Right cardiac atrium (tissue), 5 donors: ENCODE results near the gene ATP1A1. TPM values are rescaled to one million over a fixed set of nuclear protein-coding genes. Genes with fewer than 3 reads are reported as not detected.
A peak's percentile ranks its signal among the peaks of the same experiment; 100 is the strongest.

Experiments used
- ATAC-seq, 2 donors: fragments of 200-7000 bp; cut with Tn5 transposase; one replicate each; pipeline versions ENCODE4 v1.8.0 to v1.9.1; 2020; ENCODE audit warnings: moderate library complexity in 2 of 2, mild to moderate bottlenecking in 1 of 2
- DNase-seq, 3 donors: peaks; one replicate each; pipeline ENCODE4 v3.0.0-alpha.2; 2020
- H3K27ac ChIP-seq: one replicate; pipeline ENCODE4 v1.5.1; 2013; ENCODE audit warnings: mild to moderate bottlenecking, low read length, control low read depth, moderate library complexity
- H3K27me3 ChIP-seq: one replicate; pipeline ENCODE4 v1.6.1; 2013; ENCODE audit not compliant: control insufficient read depth, insufficient read depth
- H3K4me1 ChIP-seq: one replicate; pipeline ENCODE4 v1.6.1; 2013; ENCODE audit warnings: low read length; ENCODE audit not compliant: control insufficient read depth, insufficient read depth
- H3K4me3 ChIP-seq: one replicate; pipeline ENCODE4 v1.5.1; 2013; ENCODE audit warnings: low read length, control low read depth
- H3K9me3 ChIP-seq: one replicate; pipeline ENCODE4 v1.6.1; 2013; ENCODE audit warnings: low read length; ENCODE audit not compliant: control insufficient read depth
- WGBS: extraction: QIAGEN DNeasy Blood & Tissue Kit; methylation state at CpG from one replicate; pipeline ENCODE4 v1.1.7; 2013; 5-methylcytosine and 5-hydroxymethylcytosine counted together
- intact Hi-C, 4 donors: fragments of 100-400 bp; cut with DNase I; formaldehyde crosslinking; loops; one replicate each; pipeline versions ENCODE4 v1.11.0 to v1.14.0; 2022 to 2023
- polyA plus RNA-seq: library from polyadenylated mRNA; stranded (reverse); fragments of 200-250 nt; gene quantifications from one replicate; pipeline ENCODE4 v1.2.3, GENCODE V29; 2013
- total RNA-seq, 4 donors: library from RNA; stranded (reverse); fragmentation: NEBNext Ultra II Directional; extraction: Animal tissue kit (Norgen Biotek cat#: 25700); gene quantifications; one replicate each; pipeline ENCODE4 v1.2.1, GENCODE V29; 2021
- donor health status: healthy with polysubstance abuse.
- donor health status: DM: no; HTN: yes; CAD: no.
- donor health status: DM: no; HTN: no; CAD: no.
- donor health status: DM: no; HTN: yes; CAD: no; lungs with severe emphysema.
- donor health status: DM: yes; HTN: yes; CAD: no.

The ATP1A1 gene
- total and polyA plus RNA-seq, 5 donors: 155 to 326 (median 226) TPM

- Histone ChIP-seq H3K4me3 (no peak overlapping the region), H3K4me1 (no peaks in the 10 kb centered on the region), H3K27ac (no peak overlapping the region), H3K9me3 (no peaks in the 10 kb centered on the region), H3K27me3 (no peaks in the 10 kb centered on the region)
- 82% methylated on average over 5 of the region's 5 CpGs for WGBS
- DNase-seq (no peak), ATAC-seq (no peak)
- intact Hi-C loops: loop anchor here in 1 of 4 donors (10.0 kb wide), 1 partner anchor 95 kb away; no protein-coding TSS in a partner anchor
These were observed 17.2 kb downstream of the ATP1A1 start for GRCh38 chr1:116390195-116390594.

GRCh38 chr1:116391185-116391584 is 18.1 kb downstream of the ATP1A1 start:
- Histone ChIP-seq H3K4me3 (no peak overlapping the region), H3K27ac (no peak overlapping the region), H3K27me3 (no peaks in the 10 kb centered on the region), H3K4me1 (no peaks in the 10 kb centered on the region), H3K9me3 (no peaks in the 10 kb centered on the region)
- intact Hi-C loops: loop anchor here in 1 of 4 donors (10.0 kb wide), 1 partner anchor 94 kb away; no protein-coding TSS in a partner anchor
- DNase-seq (no peak), ATAC-seq (no peak)
- WGBS: 48% methylated on average over 1 of the region's 1 CpG

DNA sequence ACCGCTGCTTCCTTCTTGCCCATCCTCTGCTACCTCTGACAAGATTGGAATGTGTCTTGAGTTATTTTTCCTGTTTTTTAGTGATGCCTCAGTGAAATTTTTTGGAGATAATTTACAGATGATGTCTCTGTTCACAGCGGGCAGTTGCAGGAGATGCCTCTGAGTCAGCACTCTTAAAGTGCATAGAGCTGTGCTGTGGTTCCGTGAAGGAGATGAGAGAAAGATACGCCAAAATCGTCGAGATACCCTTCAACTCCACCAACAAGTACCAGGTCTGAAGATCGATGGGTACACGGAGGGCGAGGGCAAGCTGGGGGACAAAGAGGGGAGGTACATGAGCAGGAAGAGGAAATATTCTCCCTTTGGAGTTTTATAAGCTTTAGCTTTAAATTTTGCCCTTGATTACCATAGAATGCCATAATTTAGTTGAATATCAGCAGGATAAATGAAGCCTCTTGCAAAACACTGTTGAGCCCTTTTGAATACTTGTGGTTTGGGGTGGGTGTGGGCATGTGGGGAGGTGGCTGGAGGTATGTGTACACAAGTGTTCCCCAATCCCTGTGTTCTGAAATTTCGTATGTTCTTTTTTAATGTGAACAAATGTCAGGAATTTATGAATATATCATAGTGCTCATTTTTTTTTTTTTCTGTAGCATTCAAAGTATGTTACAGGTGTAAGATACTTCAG is 19.8 kb downstream of the ATP1A1 start:
- Histone ChIP-seq H3K4me1 (no peaks in the 10 kb centered on the region), H3K27ac (no peak overlapping the region), H3K4me3 (no peak overlapping the region), H3K9me3 (no peaks in the 10 kb centered on the region), H3K27me3 (no peaks in the 10 kb centered on the region)
- ATAC-seq (no peak), DNase-seq (no peak)
- intact Hi-C loops: loop anchor here in 1 of 4 donors (10.0 kb wide), 1 partner anchor 92 kb away; no protein-coding TSS in a partner anchor
- WGBS: 94% methylated on average over 10 of the region's 10 CpGs

GRCh38 chr1:116393792-116394191 is 20.7 kb downstream of the ATP1A1 start:
- 93% methylated on average over 2 of the region's 2 CpGs for WGBS
- ATAC-seq: no peak
- H3K4me1 ChIP-seq: no peaks in the 10 kb centered on the region
- H3K27ac ChIP-seq: no peak overlapping the region
- intact Hi-C loops: loop anchor here in 1 of 4 donors (10.0 kb wide), 1 partner anchor 91 kb away; no protein-coding TSS in a partner anchor
- H3K27me3 ChIP-seq: no peaks in the 10 kb centered on the region
- H3K4me3 ChIP-seq: no peak overlapping the region
- DNase-seq: no peak
- H3K9me3 ChIP-seq: no peaks in the 10 kb centered on the region

DNA sequence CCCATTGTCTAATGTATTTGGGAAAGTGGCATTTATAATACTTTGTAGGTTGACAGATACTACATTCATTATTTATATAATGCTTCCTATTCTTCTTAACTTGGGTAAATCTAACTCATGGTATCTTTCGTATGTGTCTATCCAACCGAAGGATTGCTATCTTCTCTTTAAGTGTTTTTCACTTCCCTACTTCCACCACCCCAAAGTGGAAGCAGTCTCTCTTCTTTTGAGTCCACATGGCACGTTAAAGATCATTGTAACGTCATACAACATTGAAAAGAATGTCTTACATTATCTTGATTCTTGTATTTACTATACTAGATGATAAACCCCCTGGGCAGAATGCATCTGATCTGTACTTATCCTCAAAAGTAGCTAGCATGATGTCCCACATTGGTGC is 21.2 kb downstream of the ATP1A1 start:
- no peak for ATAC-seq
- intact Hi-C loops: loop anchor here in 1 of 4 donors (10.0 kb wide), 1 partner anchor 91 kb away; no protein-coding TSS in a partner anchor

GRCh38 chr1:116396769-116397168 is 23.7 kb downstream of the ATP1A1 start:
- Histone ChIP-seq H3K4me1 (no peaks in the 10 kb centered on the region), H3K27ac (no peak overlapping the region), H3K4me3 (no peak overlapping the region), H3K9me3 (no peaks in the 10 kb centered on the region), H3K27me3 (no peaks in the 10 kb centered on the region)
- no peak for ATAC-seq
- intact Hi-C loops: loop anchor here in 1 of 4 donors (10.0 kb wide), 1 partner anchor 88 kb away; no protein-coding TSS in a partner anchor
- WGBS: 91% methylated on average over 1 of the region's 1 CpG
- DNase-seq: no peak

More for the DNA sequence above, 21.2 kb downstream of the ATP1A1 start:
- H3K27ac ChIP-seq: no peak overlapping the region
- no peak overlapping the region for H3K4me3 ChIP-seq
- DNase-seq: no peak
- no peaks in the 10 kb centered on the region for H3K9me3 ChIP-seq
- WGBS: 77% methylated on average over 4 of the region's 4 CpGs
- H3K4me1 ChIP-seq: no peaks in the 10 kb centered on the region
- no peaks in the 10 kb centered on the region for H3K27me3 ChIP-seq

- DNase-seq: peak in 1 of 3 donors; percentile 26
- peak; percentile 60 to 70 for ATAC-seq
- Histone ChIP-seq H3K27ac (peak overlapping the region; percentile 40), H3K9me3 (no peaks in the 10 kb centered on the region), H3K4me1 (no peaks in the 10 kb centered on the region), H3K27me3 (no peaks in the 10 kb centered on the region), H3K4me3 (no peak overlapping the region)
- intact Hi-C loops: loop anchor here in 1 of 4 donors (10.0 kb wide), 1 partner anchor 87 kb away; no protein-coding TSS in a partner anchor
- 63% methylated on average over 5 of the region's 5 CpGs for WGBS
These were observed 24.7 kb downstream of the ATP1A1 start for GRCh38 chr1:116397728-116398127.

DNA sequence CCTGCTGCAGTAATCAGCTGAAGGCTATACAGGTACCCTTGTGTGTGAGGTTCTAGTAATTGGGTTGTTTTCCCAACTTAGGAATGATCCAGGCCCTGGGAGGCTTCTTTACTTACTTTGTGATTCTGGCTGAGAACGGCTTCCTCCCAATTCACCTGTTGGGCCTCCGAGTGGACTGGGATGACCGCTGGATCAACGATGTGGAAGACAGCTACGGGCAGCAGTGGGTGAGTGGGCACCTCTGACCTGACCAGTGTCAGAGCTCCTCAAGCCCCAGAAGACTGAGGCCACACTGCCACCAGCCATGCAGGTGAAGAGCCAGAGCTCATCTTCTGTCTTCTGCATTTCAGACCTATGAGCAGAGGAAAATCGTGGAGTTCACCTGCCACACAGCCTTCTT is 27.7 kb downstream of the ATP1A1 start:
- no peak overlapping the region for H3K27ac ChIP-seq
- intact Hi-C loops: no loop called here
- H3K27me3 ChIP-seq: no peaks in the 10 kb centered on the region
- H3K9me3 ChIP-seq: no peaks in the 10 kb centered on the region
- ATAC-seq (no peak), DNase-seq (peak in 1 of 3 donors; percentile 24)
- no peak overlapping the region for H3K4me3 ChIP-seq
- no peaks in the 10 kb centered on the region for H3K4me1 ChIP-seq
- WGBS: 95% methylated on average over 6 of the region's 6 CpGs

GRCh38 chr1:116401646-116402176 is 28.7 kb downstream of the ATP1A1 start:
- 97% methylated on average over 3 of the region's 3 CpGs for whole genome bisulfite sequencing
- no peak overlapping the region for H3K4me3 ChIP-seq
- no peaks in the 10 kb centered on the region for H3K27me3 ChIP-seq
- no peak overlapping the region for H3K27ac ChIP-seq
- no peaks in the 10 kb centered on the region for H3K9me3 ChIP-seq
- ATAC-seq (no peak), DNase-seq (no peak)
- intact Hi-C loops: no loop called here
- peaks cover 2% of the 10 kb centered on the region for H3K4me1 ChIP-seq

- no peak for DNase-seq
- no peak overlapping the region for H3K27ac ChIP-seq
- H3K9me3 ChIP-seq: no peaks in the 10 kb centered on the region
- no peak overlapping the region for H3K4me3 ChIP-seq
- H3K27me3 ChIP-seq: no peaks in the 10 kb centered on the region
- intact Hi-C loops: no loop called here
- no peak for ATAC-seq
- H3K4me1 ChIP-seq: peaks cover 2% of the 10 kb centered on the region
- 84% methylated on average over 3 of the region's 3 CpGs for WGBS
These were observed 29.3 kb downstream of the ATP1A1 start for GRCh38 chr1:116402333-116402732.

GRCh38 chr1:116403496-116404136 is 30.6 kb downstream of the ATP1A1 start:
- DNase-seq (no peak), ATAC-seq (no peak)
- peak overlapping the region; percentile 21 for H3K27ac ChIP-seq
- no peaks in the 10 kb centered on the region for H3K9me3 ChIP-seq
- H3K4me3 ChIP-seq: no peak overlapping the region
- H3K27me3 ChIP-seq: no peaks in the 10 kb centered on the region
- peaks cover 2% of the 10 kb centered on the region for H3K4me1 ChIP-seq
- 89% methylated on average over 7 of the region's 7 CpGs for WGBS
- intact Hi-C loops: no loop called here
